Measurements from ENCODE around the gene MYO7B.

MYO7B gene

GRCh38 chr2:127626175-127626574, 90.7 kb downstream of the MYO7B start:
- DNase-seq (ENCODE audit: low spot score), result no peak

DNA sequence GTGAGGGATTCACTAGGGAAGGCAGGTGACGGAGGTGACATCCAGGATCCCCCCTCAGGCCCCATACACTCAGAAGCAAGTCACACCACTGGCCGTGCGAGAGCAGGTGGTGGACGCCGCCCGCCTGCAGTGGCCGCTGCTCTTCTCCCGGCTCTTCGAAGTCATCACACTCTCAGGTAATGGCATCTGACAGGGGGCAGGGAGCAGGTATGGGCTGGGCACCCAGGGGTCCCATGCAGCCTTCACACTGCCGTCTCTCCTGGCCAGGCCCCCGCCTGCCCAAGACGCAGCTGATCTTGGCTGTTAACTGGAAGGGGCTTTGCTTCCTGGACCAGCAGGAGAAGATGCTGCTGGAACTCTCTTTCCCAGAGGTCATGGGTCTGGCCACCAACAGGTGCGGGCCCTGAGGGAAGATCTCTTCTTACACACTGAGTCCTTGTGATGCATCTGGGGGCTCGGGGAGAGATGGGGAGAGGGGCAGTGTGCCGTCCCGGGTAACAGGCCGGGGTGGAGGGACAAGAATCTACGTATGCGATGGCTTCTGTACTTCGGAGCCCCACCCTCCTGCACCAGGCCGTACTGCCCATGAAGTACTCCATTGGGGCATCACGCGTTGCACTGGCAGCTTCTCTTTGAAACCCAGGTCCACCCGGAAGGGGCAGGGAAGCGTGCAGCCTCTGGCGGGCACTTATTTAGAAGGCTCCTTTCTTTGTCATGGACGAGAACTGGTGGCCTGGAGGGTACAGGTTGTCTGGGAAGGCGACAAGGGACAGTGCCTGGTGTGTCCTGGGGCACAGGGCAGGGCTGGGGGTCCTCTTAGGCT, 91.6 kb downstream of the MYO7B start:
- DNase-seq (ENCODE audit: low spot score), result no peak

- DNase-seq (ENCODE audit: low spot score), result no peak
These were observed 92.5 kb downstream of the MYO7B start for GRCh38 chr2:127627740-127628571.

DNA sequence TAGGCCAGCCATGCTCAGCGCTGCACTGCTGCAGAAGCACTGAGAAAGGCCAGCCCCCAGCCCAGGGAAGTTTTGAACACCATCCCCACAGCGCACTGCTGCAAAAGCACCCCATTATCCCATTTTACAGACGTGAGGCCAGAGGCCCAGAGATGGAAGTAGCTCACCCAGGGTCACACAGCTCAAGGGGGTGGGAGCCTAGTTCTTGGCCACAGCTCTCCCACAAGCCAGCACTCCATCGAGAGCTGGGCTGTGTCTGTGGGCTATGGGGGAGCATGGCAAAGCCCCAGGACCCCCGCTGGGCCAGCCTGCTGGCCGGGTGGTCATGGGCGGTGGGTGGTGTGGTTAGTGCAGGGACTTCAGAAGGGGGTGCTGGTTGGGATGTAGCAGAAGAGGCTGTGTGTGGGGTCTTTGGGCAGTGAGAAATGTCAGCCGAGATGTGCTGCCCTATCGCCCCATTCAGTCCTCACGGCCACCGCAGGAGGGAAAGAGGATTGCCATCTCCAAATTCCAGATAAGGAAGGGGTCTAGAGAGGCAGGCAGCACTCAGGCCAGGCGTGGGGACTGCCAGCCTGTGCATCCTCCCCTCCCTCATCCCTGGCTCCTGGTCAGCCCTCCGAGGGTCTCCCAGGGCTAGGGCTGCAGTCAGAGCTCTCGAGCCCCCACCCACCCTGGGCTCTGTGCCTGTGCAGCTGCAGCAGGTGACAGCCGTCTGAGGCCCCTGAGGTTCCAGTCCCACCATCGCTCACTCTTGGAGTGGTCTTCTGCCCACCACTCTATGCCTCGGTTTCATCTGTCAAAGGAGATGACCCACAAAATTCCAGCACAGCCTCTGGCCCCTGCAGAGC, 93.5 kb downstream of the MYO7B start:
- no peak for DNase-seq (ENCODE audit: low spot score)

- DNase-seq (ENCODE audit: low spot score), result no peak
These were observed 94.2 kb downstream of the MYO7B start for GRCh38 chr2:127629637-127630036.

DNA sequence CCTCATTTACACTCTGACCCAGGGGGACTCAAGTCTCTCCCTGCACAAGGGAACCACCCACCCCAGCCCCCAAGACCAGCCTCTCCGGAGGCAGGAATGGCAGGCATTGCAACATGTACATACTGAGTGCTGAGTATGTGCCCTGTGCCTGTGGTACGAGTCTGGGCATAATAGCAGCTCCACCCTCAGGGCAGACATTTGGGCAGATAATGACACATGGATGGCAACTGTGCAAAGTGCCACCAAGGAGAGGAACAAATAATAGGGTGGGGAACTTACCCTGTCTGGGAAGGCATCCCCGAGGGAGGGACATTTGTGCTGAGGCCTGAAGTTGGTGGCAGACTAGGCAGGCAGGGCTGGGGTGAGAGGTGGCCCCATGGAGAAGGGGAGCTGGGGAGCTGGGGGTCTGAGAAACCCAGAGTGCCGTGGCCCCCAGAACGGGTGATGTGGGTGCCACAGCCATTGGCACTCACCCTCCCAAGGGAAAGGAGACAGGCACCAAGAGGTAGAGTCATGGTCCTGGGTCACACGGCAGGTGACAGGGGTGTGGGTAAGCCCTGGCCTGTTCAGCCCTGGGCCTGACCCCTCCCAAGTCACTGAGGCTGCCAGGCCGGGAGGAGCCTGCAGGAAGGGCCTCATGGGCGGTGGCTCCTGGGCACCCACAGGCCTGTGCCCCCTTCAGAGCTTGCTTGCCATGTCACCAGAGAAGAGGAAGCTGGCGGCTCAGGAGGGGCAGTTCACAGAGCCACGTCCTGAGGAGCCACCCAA, 94.8 kb downstream of the MYO7B start:
- no peak for DNase-seq (ENCODE audit: low spot score)

DNA sequence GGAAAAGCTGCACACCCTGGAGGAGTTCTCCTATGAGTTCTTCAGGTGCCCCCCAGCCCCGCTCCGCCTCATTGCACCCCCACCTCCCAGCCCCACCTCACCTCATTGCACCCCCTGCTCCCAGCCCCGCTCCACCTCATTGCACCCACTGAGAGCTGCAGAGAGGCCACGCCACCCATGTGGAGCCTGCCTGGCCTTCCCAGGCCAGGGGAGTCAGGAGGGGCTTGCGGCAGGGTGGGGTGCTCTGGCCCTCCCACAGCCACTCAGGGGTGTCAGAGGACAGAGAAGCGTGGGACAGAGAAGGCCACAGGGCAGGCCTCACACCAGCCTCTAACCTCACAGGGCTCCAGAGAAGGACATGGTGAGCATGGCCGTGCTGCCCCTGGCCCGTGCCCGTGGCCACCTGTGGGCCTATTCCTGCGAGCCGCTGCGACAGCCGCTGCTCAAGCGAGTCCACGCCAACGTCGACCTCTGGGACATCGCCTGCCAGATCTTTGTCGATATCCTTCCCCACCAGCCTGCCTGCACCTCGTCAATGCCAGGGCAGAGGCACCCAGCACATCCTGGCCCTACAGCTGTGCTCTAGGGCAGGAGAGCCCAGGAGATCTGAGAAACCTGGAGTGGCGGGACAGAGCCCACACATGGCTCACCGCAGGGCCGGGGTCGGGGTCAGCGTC, 95.5 kb downstream of the MYO7B start:
- DNase-seq (ENCODE audit: low spot score), result no peak

DNA sequence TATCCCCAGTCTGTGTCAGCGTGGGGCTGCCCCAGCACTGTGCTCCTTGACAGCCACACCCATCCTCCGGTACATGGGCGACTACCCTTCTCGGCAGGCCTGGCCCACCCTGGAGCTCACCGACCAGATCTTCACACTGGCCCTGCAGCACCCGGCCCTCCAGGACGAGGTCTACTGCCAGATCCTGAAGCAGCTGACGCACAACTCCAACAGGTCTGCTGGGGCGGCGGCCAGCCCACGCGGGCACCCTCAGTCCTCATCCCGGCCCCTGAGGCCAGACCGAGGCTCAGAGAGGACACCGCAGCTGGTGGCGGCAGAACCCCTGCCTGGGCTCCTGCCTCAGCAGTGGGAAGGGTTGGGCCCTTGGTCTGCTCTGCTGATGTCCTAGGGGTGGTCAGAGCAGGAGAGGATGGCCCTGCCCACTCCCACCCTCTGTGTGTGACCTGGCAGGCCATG, 96.1 kb downstream of the MYO7B start:
- no peak for DNase-seq (ENCODE audit: low spot score)

DNA sequence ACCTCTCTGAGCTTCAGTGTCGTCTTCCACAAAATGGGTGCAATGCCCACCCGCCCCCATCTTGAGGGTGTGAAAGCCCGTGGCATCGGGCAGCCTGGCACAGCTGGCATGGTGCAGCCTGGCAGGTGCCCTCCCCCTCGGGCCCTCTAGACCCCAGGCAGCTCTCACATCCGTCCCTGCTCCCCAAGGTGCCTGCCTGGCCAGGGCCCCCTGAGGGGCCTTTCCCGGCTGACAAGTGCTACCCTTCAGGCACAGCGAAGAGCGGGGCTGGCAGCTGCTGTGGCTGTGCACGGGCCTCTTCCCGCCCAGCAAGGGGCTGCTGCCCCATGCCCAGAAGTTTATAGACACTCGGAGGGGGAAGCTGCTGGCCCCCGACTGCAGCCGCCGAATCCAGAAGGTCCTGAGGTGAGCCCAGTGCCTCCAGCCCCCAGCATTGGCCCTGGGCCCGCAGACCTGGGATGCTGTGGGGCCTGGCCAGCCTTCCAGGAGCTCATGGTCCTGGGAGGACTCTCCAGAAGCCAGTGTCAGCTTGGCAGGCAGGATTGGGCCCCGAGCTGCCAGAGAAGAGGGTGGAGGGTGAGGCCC, 96.6 kb downstream of the MYO7B start:
- DNase-seq (ENCODE audit: low spot score), result no peak

DNA sequence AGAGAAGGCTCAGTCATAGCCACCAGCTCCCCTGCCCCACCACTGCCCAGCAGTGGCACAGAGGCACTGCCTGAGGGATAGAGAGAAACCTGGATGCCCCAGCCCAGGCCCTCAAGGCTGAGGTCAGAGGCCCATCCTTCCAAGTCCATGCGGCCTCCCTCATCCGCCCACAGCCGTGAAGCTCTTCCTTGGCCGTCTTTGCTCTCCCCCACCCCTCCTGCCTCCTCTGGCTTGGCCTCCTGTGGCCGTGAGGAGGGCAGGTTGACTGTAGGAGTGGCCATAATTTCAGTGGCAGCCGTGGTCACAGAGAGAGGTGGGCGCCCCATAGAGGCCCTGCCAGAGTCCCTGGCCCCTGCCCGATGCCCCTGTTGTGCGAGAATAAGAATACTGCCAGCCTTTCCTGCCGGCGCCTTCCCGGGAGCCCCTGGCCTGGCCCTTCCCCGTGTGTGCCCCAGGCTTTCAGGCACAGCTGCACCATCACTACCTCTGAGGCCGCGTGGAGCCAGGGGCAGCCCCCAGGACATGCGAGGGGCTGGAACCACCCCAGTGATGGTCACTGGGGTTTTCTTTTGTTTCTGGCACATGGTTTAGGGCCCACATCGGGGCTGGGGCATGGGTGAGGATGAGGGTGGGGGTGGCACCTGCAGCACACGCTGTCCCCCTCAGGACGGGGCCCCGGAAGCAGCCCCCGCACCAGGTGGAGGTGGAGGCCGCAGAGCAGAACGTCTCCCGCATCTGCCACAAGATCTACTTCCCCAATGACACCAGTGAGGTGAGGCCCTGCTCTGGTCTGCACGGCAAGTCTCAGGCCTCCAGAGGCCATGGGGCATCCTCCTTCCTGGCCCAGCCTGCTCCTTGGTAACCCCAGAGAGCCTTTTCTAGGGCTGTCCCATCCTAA, 97.4 kb downstream of the MYO7B start:
- DNase-seq (ENCODE audit: low spot score), result no peak

DNA sequence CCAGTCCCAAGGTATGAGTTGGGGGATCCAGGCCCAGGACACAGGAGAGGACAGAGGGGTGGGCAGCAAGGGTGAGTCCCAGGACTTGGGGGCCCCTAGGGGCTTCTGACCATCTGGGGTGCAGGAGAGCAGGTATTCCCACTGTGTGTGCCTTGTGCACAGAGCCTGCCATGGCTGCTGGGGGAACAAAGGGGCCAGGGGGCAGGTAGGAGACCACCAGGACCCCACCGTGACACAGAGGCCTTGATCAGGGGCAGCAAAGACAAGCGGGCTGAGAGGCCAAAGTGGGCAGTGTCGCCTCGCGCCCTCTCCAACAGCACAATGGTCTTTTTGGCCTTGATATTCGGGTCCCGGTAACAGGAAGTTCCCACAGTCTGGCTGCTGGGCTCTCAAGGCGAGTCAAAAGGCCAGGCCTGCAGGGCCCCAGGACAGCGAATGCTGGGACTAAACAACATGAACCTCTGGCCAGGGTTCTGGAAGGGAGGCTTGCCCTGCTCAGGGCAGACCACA, 98.1 kb downstream of the MYO7B start:
- no peak for DNase-seq (ENCODE audit: low spot score)

GRCh38 chr2:127634066-127634617, 98.7 kb downstream of the MYO7B start:
- no peak for DNase-seq (ENCODE audit: low spot score)

- no peak for DNase-seq (ENCODE audit: low spot score)
These were observed 99.3 kb downstream of the MYO7B start for GRCh38 chr2:127634626-127635379.

DNA sequence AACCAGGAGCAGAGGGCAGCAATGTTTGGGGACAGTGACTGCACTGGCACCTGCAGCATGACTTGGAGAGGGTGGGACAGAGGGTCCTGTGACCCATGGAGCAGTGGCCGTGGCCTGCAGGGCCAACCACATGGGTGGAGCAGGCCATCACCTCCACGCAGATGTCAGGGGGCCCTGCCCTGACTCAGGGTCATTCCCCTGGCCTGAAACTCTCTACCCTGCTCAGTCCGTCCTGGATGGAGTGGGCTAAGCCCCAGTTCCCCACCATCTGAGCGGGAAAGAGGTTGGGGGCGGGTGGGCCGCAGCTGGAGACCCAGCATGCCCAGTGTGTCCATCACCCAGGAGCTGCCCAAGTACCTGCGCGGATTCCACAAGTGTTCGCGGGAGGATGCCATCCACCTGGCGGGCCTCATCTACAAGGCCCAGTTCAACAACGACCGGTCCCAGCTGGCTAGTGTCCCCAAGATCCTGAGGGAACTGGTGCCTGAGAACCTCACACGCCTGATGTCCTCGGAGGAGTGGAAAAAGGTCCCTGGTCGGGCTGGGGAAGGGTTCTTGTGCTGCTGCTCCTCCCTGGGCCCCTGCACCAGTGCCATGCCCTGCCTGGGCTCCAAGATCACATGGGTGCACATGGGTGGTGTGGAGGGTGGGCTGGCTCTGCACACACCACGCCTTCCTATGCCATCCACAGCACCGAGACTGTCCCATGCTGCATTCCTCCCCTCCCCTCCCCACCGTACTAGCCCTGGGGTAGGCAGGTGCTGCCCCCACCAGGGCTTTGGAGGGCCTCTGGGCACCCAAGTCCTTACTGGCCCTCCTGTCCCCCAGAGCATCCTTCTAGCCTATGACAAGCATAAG, 100.1 kb downstream of the MYO7B start:
- no peak for DNase-seq (ENCODE audit: low spot score)

DNA sequence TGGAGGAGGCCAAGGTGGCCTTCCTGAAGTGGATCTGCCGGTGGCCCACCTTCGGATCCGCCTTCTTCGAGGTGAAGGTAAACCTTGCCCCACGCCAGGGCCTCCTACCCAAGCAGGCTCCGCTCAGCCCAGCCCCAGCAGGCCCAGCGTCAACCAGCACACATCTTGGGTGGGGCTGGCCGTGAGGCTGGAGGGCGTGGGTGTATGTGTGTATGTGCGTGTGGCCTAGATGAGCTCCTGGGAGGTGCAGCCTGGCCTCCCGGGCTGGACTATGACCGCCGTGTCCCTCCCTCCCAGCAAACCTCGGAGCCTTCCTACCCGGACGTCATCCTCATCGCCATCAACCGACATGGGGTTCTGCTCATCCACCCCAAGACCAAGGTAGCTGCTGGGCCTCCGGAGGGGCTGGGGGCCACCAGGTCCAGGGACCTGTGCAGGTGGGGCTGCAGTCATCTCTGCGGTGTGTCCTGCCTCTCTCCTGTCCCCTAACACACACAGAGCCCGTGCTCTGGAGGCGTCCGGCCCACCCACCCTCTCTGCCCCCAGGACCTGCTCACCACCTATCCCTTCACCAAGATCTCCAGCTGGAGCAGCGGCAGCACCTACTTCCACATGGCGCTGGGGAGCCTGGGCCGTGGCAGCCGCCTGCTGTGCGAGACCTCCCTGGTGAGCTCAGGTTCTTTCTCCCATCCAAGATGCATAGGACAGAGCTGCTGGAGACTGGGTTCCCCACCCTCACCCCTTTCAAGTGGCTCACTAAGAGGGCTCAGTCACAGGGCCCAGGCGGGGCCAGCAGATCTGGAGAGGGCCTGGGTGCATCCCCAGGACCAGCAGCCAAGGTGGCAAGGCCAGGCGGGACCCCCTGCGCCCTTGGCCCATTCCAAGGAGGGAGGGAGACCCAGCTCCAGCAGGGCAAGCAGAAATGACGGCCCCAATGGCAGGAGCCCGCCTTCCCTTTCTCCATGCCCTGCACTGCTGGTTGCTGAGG, 101.1 kb downstream of the MYO7B start:
- DNase-seq (ENCODE audit: low spot score), result no peak

GRCh38 chr2:127637236-127637630, 101.8 kb downstream of the MYO7B start:
- no peak for DNase-seq (ENCODE audit: low spot score)

All from cerebellar cortex (tissue), 1 donor.